GM19025 (cell line): Measurements from ENCODE around the gene SMG1.
"Not testable (repeated sequence)": the region's sequence is repeated elsewhere in the genome, so short reads cannot be mapped to it uniquely, and the experiment has no call there.

Source experiments
- ATAC-seq: cut with Tn5 transposase; IDR thresholded peaks from one replicate; pipeline ENCODE4 v1.9.1; 2021; ENCODE audit warnings: mild to moderate bottlenecking, low read depth, moderate library complexity; ENCODE audit not compliant: unreplicated experiment

Gene SMG1

GRCh38 chr16:18925986-18926865, at the start of gene SMG1:
SMG1 (minus strand) TSS chr16:18926408; CDS start chr16:18926041, 367 bp downstream.
- ATAC-seq: peak; percentile 85

GRCh38 chr16:18975109-18975508, 48.9 kb upstream of the SMG1 start:
- ATAC-seq: no peak

DNA sequence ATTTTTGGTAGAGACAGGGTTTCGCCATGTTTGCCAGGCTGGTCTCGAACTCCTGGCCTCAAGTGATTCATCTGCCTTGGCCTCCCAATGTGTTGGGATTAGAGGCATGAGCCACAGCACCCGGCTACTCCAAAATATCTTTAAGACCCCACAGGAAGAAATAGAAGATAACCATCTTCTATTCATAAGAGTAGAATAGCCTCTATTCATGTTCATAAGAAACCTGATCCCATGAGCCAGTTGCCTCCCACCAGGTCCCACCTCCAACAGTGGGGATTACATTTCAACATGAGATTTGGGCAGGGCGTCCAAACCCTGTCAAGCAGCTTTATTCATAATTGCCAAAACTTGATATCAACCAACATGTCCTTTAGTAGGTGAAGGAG, 43.6 kb upstream of the SMG1 start:
- no peak for ATAC-seq

DNA sequence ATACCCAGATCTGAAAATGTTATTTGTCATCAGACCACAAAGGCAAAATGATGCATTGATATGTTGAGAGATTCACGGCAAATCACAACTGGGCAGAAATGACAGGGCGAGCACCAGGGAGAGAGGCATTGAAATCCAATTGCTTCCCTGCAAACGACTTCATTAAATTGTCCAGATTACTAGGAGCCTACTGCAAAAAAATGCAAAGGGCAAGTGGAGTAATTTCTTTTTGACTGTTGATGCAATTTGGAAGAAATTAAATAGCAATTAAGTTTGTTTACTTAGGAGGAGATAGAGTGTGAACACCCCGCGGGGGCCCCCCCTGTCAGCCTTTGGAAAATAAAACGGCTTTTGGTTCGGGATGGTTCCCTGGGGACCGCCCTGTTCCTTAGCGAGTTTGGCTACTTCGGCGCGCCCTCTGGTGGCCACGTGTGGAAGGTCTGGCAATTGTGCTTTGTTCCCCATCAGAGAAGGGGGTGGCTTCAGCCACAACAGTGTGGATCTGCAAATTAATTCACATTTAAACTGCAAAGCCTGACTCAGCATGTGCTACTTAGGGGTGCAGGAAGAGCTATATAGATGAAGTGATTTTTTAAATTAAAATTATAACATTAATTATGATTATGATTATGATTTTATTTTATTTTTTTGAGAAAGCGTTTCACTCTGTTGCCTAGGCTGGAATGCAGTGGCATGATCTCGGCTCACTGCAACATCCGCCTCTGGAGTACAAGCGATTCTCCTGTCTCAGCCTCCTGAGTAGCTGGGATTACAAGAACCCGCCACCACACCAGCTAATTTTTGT, 43.0 kb upstream of the SMG1 start:
- no peak for ATAC-seq

GRCh38 chr16:18966791-18967190, 40.6 kb upstream of the SMG1 start:
- ATAC-seq: no peak

DNA sequence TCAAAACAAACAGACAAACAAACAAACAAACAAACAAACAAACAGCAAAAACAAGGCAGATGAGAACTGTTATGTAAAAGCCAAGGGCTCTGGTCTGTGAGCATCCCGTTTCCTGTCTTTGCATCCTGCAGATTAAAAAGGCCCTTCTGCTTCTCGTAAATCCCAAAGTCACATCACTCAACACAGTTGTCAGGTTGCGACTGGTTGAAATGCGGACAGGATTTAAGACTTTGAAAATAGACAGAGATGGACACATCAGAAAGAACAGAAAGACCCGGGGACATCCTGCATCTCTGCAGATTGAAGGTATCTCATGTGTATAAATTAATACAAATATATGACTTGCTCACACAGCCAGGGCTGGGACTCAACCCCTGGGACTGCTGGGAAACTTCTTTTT, 39.3 kb upstream of the SMG1 start:
- no peak for ATAC-seq

- no peak for ATAC-seq
These were observed 32.9 kb upstream of the SMG1 start for GRCh38 chr16:18959031-18959505.

DNA sequence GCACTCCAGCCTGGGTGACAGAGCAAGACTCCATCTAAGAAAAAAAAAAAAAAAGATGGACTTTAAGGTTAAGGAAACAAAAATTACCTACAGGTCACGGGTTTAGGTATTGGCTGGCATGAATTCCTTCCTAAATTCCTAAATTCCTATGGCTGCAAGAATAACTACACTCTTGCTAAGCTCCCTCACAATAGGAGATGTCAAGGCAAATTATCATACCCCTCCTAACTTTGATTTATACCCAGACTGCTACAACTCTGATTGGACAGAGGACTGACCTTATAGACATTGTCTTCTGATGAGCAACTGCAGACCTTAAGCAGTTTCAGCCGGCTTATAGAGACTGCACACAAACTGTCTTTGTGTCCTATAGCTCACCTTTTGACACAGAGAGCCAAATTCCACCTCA, 32.4 kb upstream of the SMG1 start:
- ATAC-seq: no peak

- not testable (repeated sequence) for ATAC-seq
These were observed 30.5 kb upstream of the SMG1 start for GRCh38 chr16:18956658-18957241.

- ATAC-seq: not testable (repeated sequence)
These were observed 29.8 kb upstream of the SMG1 start for GRCh38 chr16:18955874-18956580.

- no peak for ATAC-seq
These were observed 27.3 kb upstream of the SMG1 start for GRCh38 chr16:18953547-18953946.

DNA sequence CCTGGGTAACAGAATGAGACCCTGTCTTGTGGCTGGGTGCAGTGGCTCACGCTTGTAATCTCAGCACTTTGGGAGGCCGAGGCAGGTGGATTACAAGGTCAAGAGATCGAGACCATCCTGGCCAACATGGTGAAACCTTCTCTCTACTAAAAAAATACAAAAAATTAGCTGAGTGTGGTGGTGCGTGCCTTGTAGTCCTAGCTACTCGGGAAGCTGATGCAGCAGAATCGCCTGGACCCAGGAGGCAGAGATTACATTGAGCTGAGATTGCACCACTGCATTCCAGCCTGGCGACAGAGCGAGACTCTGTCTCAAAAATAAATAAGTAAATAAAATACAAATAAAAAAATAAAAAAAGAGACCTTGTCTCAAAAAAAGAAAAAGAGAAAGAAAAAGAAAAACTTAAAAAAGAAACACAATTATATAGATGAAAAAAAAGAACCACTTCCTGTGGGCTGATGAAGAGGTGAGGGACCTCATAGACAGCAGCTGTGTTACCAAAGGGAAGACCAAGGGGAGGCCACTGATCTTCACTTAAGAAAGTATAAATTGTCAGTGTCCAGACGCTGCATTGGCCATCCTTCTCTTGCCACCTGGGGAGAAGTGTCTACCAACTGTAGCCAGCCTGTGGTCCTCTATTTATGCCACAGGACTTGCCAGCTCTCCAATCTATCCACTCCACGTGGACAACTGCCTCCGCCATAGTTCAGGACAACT, 24.4 kb upstream of the SMG1 start:
- no peak for ATAC-seq

DNA sequence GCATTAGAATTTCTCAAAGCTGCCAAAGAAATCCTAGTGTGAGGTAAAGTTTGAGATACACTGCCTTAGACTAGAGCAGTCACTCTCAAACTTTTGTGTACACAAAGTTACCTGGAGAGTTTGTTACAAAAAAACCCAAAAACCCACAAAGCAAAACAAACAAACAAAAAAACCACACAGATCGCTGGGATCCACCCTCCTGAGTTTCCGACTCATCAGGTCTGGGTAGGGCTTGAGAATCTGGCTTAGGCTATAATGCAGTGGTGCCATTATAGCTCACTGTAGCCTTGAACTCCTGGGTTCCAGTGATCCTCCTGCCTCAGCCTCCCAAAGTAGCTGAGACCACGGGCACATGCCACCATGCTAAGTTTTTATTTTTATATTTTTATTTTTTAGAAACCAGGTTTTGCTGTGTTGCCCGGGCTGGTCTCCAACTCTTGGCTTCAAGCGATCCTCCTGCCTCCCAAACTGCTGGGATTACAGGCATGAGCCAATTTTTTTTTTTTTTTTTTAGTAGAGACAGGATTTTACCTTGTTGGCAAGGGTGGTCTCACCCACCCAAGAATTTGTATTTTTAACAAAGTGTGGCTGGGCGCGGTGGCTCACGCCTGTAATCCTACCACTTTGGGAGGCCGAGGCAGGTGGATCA, 22.3 kb upstream of the SMG1 start:
- no peak for ATAC-seq

DNA sequence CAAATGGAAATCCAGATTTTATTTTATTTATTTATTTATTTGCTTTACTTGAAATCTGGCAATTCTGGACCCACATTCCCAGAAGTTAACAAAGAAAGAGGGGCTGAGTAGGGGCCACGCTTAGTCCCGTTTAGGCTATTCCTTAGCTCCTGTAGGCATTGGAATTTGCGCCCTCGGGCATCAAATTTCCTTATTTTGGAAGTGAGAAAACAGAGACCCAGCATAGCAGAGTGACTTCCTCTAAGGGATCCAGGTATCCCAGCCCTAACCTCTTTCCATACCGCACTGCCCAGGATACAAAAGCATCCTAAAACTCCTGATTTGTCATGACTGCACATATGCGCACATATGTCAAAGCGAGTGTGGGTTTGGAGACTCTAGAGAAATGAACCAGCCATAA, 19.0 kb upstream of the SMG1 start:
- no peak for ATAC-seq

DNA sequence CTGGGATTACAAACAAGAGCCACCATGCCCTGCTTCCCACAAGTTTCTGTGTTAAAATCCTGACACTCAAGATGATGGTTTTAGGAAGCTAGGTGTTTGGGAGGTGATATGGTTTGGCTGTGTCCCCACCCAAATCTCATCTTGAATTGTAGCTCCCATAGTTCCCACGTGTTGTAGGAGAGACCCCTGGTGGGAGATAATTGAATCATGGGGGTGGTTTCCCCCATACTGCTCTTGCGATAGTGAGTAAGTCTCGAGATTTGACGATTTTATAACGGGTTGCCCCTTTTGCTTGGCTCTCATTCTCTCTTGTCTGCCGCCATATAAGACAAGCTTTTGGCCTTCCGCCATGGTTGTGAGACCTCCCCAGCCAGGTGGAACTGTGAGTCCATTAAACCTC, 17.2 kb upstream of the SMG1 start:
- ATAC-seq: no peak

- ATAC-seq: no peak
These were observed 15.9 kb upstream of the SMG1 start for GRCh38 chr16:18942061-18942460.

DNA sequence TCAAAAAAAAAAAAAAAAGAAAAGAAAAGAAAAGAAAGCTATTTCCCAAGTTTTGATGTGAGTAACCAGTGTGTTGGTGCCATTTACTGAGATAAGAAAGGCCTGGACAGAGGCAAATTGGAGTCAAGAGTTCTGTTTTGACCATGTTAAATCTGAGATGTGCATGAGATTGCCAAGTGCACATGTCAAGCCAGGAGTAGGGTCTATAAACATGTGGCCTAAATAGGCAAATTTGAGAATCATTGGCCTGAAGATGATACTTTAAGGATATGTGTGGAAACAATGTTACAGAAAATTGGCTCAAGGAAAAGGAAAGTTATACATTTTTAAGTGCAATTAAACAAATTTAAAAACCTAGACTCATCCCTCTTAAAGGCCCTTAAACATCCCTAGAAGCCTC, 15.3 kb upstream of the SMG1 start:
- ATAC-seq: no peak

- no peak for ATAC-seq
These were observed 12.8 kb upstream of the SMG1 start for GRCh38 chr16:18938986-18939385.

GRCh38 chr16:18937390-18937789, 11.2 kb upstream of the SMG1 start:
- no peak for ATAC-seq
